IPS DF 4.7 (cell line): Measurements from ENCODE around the gene TVP23A.
"Not testable (repeated sequence)": the region's sequence is repeated elsewhere in the genome, so short reads cannot be mapped to it uniquely, and the experiment has no call there.

Experiments used
- DNase-seq: peaks from one replicate; pipeline ENCODE4 v3.0.0-alpha.2; 2013; ENCODE audit warnings: low spot score; ENCODE audit errors: extremely low read depth

TVP23A gene

DNA sequence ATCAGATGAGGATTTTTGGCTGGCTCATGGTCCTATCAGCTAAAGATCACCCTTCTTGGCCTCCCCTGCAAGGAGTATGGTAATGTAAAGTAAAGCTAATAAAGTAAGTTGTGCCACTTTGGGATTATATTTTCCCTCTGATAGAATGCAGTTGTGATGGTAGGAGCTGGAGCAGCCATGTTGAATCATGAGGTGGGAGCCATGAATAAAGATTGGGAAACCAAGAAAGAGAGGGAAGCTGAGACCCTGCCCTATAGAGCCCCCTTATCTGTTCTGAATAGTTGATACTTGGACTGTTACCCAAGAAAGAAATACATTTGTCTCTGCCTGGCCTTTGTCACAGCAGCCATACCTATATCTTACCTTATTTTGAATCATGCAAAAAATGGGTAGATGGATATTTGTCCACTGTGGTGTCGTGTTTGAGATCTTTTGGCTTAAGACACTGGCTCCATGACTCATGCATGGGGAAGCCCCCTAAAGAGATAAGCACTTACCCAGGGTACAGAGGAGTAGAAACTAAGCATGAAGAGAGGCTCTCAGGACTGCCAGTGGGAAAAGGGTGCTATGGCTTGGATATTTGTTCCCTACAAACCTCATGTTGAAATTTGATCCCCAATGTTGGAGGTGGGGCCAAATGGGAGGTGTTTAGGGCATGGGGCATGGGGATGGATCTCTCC is 17.7 kb upstream of the TVP23A start:
- DNase-seq, result no peak

DNA sequence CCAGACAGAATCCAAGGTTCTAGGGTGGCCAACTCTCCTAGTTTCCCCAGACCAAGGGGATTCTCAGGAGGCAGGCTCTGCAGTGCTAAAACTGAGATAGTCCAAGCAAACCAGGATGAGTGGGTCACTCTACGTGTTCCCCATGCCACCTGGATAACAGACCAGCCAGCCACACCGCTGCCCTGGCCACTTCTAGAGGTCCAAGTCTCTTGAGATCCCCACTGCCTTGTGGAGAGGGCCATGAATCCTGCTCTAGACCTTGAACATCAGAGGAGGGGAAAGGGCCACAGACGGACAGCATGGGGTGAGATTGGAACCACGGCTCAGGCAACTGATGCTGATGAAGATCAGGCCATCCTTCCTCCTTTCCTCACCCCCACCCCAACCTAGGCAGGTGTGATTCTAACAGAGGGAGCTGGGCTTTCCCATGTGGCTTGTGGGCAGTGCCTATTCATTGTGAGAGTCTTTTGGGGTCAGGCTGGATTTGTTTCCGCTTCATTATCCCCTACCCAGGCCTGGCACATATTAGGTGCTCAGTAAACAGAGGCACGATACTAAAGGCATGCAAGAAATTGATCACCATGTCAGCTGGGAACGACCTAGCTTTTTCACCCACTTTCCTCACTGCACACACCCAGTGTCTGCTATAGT is 16.8 kb upstream of the TVP23A start:
- no peak for DNase-seq

DNA sequence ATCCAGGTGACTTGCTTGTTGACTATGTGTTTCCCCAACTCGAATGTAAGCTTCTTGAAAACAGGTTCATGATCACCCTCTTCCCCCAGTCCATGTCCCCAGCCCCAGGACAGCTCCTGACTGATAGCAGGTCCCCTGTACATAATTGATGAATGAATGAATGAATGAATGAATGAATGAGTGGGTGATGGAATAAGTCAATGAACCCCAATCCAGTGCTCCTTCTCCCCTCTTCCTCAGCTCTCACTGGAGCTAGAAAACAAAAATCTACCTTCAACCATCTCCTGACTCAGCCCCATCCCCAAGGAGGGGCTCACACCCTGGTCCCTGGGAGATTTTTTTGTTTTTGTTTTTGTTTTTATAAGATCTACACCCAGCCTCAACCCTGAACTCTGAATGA is 16.2 kb upstream of the TVP23A start:
- DNase-seq, result no peak

DNA sequence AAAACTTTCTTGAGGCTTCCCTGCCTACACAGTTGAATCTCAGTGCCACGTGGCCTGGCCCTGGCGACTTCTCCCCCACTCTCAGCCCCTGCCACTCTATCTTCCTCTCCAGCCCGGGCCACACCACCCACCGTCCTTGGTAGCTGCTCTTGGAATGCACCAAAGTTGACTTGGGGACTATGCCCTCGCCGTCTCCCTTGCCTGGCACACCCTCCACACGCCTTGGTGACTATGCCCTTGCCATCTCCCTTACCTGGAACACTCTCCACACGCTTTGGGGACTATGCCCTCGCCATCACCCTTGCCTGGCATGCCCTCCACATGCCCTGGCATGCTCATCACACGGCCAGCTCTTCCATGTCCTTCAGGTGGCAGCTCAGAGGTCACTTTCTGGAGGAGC is 15.5 kb upstream of the TVP23A start:
- no peak for DNase-seq

DNA sequence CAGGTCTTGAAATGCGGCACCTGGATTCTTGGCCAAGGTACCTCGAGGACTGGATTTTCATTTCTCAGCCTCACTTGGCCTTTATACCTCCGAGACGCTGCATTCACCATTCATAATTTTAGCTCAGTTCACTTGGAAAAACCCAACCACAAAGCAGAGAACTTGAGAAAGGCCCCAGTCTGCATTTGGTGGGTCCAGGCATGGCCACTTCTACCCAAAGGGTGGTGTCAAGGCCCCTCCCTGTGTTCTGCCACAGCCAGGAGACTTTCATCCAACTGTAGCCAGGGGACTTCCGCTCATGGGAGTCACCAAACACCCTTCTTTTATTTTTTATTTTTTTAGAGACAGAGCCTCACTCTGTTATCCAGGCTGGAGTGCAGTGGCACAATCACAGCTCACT is 14.7 kb upstream of the TVP23A start:
- no peak for DNase-seq

DNA sequence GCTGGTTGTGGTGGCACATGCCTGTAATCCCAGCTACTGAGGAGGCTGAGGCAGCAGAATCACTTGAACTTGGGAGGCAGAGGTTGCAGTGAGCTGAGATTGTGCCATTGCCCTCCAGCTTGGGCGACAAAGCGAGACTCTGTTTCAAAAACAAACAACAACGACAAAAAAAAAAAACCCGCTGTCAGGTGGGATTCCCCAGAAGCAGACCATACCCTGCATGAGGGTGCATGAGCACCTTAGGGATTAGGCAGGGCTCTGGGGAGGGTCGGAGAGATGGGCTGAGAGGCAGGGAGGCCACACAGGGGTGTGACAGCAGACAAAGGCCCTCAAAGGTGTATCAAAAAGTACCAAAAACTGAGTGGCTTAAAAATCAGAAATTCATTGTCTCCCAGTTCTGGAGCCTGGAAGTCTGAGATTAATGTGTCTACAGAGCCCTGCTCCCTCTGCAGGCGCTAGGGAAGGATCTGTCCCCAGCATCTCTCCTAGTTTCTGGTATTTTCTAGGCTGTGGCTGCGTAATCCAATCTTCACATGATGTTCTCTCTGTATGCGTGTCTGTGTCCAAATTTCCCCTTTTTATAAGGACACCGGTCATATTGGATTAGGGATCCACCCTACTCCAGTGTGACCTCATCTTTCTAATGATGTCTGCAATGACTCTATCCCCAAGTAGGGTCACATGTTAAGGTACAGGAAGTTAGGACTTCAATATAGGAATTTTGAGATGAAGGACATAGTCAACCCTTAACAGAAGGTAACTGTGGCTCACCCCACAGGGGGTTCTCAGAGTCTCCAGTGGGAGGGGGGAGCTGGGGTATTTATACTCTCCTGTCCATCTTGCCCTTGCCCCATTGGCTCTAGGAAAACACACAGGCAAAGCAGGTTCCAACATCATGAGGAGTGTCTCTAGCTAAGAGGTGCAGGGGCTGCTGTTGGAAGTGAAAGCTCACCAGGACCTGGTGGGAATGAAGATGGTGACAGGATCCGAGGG is 13.6 kb upstream of the TVP23A start:
- DNase-seq, result no peak

DNA sequence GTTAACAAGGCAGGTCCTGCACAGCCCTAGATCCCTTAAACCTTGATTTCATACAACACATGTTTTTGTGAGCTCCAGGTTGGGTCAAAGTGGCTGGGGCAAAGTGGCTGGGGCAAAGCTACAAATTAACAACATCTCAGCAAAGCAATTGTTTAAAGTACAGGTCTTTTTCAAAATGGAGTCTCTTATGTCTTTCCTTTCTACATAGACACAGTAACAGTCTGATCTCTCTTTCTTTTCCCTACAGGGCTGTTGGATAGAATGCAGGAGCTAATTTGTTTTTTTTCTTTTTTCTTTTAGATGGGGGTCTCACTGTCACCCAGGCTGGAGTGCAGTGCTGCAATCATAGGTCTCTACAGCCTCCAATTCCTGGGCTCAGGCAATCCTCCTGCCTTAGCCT is 11.6 kb upstream of the TVP23A start:
- not testable (repeated sequence) for DNase-seq

DNA sequence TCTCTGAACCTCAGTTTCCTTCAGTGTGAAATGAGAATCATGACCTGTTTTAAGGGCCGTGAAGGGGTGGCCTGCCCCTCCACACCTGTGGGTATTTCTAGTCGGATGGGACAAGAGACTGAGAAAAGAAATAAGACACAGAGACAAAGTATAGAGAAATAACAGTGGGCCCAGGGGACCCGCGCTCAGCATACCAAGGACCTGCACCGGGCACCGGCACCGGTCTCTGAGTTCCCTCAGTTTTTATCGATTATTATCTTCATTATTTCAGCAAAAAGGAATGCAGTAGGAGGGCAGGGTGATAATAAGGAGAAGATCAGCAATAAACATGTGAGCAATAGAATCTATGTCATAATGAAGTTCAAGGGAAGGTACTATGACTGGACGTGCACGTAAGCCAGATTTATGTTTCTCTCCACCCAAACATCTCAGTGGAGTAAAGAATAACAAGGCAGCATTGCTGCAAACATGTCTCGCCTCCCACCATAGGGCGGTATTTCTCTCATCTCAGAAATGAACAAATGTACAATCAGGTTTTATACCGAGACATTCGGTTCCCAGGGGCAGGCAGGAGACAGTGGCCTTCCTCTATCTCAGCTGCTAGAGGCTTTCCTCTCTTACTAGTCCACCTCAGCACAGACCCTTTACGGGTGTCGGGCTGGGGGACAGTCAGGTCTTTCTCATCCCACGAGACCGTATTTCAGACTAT is 10.9 kb upstream of the TVP23A start:
- DNase-seq, result not testable (repeated sequence)

DNA sequence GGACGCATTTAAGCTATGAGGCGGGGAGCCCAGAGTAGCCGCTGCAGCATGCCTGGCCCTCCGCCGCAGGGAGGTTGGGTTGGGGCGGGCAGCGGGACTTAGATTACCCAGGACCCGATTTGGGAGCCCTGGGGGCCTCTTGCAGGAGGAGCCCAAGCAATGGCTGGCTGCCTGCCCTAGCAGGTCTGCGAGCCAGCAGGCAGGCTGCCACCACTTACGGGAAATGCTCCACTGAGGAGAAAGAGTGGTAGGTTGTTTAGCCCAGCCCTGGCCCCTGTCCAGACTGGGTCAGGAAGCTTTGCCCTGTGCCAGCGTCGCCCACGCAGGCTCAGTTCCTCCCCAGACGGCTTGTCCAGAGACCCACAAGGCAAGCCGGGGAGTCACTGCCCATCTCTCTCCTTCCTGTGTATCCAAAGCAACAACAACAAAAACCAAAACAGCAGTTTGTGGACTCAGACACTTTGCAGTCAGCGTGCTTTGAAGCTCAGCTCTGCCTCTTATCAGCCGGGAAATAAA is 10.3 kb upstream of the TVP23A start:
- DNase-seq, result no peak

DNA sequence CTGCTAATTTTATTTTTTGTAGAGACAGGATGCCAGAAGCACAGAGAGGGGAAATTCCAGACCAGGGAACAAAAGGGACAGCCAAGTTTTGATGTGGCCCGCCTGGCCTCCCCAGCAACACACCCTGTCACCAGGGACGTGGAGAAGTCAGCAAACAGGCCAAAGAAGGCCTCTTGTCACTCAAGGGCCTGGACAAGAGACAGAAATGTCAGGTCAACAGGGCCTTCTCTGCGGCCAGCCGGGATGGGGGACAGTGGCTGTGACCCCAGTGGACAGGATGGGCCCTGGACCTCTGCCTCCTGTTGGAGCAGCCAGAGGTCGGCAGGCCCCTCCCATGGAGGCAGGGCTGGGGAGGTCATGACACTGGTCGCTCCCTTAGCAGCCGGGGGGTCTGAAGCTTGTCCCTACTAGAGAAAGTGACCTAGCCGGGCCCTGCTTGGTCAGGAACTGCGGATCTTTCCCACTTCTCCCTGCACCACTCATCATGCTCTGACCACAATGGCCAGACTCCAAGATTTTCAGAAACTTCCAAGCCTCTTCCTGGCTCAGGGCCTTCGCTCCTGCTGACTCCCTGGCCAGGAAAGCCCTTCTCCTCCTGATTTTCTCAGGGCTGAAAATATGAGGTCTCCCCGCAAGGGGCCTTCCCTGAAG is 9.2 kb upstream of the TVP23A start:
- DNase-seq, result no peak

DNA sequence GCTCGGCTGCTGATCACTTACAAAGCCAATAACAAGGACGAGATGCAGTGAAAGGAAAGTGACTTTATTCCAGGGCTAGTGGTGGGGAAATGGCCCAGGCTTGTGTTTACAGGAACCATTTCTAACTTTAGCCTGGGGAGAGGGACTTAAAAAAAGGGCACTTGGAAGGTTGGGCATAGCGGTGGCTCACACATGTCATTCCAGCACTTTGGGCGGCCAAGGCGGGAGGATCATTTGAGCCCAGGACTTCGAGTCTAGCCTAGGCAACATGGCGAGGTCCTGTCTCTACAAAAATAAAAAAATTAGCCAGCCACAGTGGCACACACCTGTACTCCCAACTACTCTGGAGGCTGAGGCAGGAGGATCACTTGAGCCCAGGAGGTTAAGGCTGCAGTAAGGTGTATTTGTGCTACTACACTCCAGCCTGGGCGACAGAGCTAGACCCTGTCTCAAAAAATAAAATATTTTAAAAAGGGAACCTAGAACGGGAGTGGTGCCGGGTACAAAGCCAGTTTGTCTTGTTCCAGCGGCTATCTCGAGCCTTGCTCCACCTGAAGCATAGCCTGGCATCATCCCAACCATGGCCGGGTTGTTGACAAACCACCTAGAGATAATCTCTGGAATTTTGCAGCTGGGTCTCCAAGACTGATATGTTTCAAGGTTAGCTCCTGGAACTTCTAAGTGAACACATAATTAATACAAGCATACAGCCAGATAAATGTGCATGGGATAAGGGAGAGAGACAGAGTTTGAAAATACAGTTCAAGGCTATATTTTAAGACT is 5.7 kb upstream of the TVP23A start:
- DNase-seq, result no peak

DNA sequence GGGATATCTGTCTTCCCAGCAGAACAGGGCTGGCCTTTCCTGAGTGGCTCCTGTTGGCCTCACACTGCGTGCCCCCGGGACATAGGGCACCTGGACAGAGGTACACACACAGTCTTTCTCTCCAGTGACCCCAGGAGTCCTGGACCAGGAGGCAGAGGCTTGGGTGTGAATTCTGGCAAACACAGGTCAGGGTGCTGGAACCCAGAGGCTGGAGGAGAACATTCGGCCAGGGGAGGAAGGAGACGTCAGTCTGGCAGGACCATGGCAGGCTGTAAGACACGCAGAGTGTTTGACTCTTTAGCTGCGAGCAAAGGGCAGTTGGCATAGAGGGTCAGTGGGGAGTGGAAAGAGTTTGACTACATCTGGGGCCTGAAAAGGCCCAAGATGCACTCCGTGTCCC is 4.1 kb upstream of the TVP23A start:
- no peak for DNase-seq

DNA sequence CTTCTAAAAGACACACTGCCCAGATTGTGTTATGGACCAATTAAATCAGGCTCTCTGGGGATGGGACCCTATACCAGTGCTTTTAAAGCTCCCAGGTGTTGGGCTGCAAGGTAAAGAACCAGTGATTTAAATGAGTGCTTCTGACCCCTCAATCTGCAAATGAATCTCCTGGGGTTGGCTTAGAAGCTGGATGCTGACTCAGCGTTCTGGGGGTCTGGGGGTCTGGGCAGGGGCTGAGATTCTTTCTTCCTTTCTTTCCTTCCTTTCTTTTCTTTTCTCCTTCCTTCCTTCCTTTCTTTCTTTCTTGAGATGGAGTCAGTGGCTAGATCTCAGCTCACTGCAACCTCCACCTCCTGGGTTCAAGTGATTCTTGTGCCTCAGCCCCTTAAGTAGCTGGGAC is 2.0 kb upstream of the TVP23A start:
- DNase-seq, result no peak

DNA sequence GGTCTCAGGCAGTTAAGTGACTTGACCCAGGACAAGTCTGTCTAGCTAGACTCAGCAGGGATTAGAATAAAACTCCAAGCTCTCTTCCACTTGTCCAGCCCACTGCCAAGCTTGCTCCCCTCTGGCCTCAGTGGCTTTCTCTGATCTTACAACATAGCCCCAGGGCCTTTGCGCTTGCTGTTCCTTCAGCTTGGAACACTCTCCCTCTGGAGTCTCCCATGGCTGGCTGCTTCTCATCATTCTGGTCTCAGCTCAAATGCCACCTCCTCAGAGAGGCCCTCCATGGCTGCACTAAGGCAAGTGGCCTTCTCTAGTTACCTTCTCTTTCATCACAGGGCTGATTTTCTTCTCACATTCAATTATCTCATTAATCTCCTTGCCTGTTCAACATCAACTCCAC is 1.1 kb downstream of the TVP23A start:
- DNase-seq, result no peak

DNA sequence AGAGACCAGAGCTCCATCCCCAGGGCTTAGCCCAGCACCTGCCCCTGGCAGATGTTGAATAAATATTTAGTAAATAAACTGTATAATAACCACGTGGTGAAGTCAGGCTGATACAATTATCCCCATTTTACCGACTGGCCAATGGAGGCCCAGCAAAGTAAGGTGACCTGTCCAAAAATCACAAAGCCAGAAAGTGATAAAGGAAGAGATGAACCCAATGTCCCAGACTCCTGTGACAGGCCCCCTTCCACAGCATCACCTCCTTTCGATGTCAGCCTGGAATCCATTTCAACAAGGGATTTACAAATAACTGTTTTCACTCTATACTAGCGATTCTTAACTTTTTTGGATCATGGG is 5.5 kb downstream of the TVP23A start:
- no peak for DNase-seq

DNA sequence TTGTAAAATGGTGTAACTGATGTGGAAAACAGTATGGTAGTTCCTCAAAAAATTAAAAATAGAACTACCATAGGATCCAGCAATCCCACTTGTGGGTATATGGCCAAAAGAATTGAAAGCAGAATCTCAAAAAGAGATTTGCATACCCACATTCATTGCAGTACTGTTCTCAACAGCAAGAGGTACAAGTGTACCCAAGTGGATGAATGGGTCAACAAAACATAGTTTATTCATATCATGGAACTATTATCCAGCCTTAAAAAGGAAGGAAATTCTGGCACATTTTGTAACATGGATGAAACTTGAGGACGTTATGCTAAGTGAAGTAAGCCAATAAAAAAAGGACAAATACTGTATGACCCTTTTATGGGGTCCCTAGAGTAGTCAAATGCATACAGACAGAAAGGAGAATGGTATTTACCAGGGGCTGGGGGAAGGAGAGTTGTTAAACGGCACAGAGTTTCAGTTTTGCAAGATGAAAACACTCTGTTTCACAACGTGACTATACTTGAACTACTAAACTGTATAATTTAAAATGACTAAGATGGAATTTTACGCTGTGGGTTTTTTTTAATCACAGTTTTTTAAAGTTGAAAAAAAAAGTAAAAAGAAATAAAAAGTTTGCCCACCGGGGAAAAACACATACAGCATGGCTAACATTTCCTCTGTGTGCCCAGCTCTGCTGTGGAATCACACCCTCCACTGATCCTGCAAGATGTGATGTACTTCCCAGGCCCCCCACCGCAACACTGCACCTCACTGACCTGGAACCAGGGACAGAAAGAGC is 6.1 kb downstream of the TVP23A start:
- no peak for DNase-seq

DNA sequence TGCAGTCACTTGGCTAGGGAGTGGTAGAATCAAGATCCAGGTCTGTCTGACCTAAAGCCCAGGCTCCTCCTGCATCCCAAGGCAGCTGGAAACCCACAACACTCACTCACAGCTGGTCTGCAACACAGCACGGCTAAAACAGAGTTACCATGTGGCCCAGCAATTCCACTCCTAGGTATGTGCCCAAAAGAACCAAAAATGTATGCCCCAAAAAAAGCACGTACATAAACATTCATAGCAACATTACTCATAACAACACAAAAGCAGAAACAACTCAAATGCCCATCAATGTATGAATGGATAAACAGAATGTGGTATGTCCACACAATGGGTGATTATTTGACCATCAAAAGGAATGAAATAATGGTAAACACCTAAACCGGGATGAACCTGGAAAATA is 8.9 kb downstream of the TVP23A start:
- DNase-seq, result no peak

DNA sequence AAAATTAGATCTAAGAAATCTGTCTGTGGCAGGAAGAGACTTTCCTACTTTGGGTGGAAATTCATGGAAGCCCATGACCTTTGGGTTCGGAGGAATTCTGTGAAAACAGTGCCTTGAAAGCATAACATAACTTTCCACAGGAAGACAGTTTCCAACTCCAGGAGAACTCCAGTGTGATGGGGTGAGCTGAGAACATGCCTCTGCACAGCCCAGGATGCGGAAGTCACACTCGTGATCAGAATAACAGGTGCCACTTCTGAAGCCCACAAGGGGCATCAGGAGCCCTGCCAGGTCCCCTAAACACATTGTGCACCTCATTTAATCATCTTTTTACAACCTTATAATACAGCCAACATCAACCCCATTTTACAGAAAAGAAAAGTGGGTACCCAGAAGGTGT is 9.7 kb downstream of the TVP23A start:
- DNase-seq, result no peak

DNA sequence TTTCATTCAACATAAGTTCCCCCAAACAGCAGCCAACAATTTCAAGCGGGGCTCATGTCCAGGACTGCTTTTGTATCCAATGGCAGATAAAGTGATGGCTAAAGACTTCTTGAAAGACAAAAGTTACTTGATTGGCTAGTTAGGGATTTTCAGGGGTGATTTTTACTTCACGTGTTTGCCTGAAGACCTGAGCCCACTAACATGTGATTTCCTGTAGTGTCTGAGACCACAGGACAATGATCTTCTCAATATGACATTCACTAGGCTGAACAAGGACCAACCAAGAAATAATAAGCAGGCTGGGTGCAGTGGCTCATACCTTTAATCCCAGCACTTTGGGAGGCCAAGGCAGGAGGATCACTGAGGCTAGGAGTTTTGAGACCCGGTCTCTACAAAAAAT is 10.4 kb downstream of the TVP23A start:
- DNase-seq, result no peak
